Measurements from ENCODE around the gene CFAP141.

GRCh38 chr1:154159554-154159953 lies 46.6 kb downstream of the CFAP141 start:
- TF ChIP-seq BHLHE40 (IDR thresholded peaks at IDR 0.05; ENCODE audit: borderline replicate concordance) (no peak), FOXA1 (IDR thresholded peaks at IDR 0.05) (no peak), TARDBP (IDR thresholded peaks at IDR 0.05) (no peak), FOXK2 (IDR thresholded peaks at IDR 0.05) (no peak), L3MBTL2 (conservative IDR thresholded peaks at IDR 0.05) (no peak), SP1 (IDR thresholded peaks at IDR 0.05) (no peak), ZNF384 (IDR thresholded peaks at IDR 0.05) (no peak), PKNOX1 (IDR thresholded peaks at IDR 0.05) (no peak), ARNT (IDR thresholded peaks at IDR 0.05) (no peak)

Data from HEK293T (cell line).